ENCODE results near the gene AATF. TPM values are rescaled to one million over a fixed set of nuclear protein-coding genes. Genes with fewer than 3 reads are reported as not detected.
A peak's percentile ranks its signal among the peaks of the same experiment; 100 is the strongest.

The AATF gene
- total and polyA plus RNA-seq, 9 of the 15 experiments (the other 6 are each of a cell fraction or from before 2014, with no cell fraction given): 34.5 to 133 (median 90.1) TPM

DNA sequence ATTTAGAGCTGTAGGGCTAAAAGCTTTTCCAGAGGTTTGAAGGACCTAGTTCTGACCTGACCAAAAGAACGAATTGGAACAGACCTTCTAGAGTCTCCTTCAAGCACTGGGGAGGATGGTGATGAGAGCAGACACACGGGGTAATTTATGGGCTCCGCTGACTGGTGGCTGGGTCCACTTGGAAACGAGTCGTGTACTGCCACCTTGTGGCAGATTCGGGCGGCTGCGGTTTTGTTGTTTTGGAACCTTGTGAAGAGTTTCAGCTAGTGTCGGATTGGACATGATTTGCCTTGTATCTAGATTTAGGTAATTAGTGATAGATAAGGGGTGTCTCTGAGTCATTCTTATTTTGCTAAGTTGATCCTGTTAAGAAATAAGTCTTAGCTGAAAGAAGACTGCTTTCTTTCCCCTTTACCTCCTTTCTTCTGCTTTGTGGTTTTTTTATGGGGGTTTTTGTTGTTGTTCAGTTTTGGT is 98.9 kb downstream of the AATF start (continued):
- TF ChIP-seq, protein P1, sequence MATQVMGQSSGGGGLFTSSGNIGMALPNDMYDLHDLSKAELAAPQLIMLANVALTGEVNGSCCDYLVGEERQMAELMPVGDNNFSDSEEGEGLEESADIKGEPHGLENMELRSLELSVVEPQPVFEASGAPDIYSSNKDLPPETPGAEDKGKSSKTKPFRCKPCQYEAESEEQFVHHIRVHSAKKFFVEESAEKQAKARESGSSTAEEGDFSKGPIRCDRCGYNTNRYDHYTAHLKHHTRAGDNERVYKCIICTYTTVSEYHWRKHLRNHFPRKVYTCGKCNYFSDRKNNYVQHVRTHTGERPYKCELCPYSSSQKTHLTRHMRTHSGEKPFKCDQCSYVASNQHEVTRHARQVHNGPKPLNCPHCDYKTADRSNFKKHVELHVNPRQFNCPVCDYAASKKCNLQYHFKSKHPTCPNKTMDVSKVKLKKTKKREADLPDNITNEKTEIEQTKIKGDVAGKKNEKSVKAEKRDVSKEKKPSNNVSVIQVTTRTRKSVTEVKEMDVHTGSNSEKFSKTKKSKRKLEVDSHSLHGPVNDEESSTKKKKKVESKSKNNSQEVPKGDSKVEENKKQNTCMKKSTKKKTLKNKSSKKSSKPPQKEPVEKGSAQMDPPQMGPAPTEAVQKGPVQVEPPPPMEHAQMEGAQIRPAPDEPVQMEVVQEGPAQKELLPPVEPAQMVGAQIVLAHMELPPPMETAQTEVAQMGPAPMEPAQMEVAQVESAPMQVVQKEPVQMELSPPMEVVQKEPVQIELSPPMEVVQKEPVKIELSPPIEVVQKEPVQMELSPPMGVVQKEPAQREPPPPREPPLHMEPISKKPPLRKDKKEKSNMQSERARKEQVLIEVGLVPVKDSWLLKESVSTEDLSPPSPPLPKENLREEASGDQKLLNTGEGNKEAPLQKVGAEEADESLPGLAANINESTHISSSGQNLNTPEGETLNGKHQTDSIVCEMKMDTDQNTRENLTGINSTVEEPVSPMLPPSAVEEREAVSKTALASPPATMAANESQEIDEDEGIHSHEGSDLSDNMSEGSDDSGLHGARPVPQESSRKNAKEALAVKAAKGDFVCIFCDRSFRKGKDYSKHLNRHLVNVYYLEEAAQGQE (IDR thresholded peaks at IDR 0.05; ENCODE audit: borderline replicate concordance): peak; percentile 86
- TF ChIP-seq, protein P1 (CRISPR knock-in tag; IDR thresholded peaks at IDR 0.05; ENCODE audit: low read depth): no peak
- TF ChIP-seq HDAC8 (tag; IDR thresholded peaks at IDR 0.05) (no peak), MTF1 (CRISPR knock-in tag; IDR thresholded peaks at IDR 0.05; ENCODE audit: borderline replicate concordance) (no peak), U2AF1 (optimal IDR thresholded peaks at IDR 0.05; ENCODE audit: low read depth, low read length) (no peak), CREM (IDR thresholded peaks at IDR 0.05; ENCODE audit: low read depth) (peak; percentile 22; the same call in 1 of the 2 replicates), ZBTB7A (IDR thresholded peaks at IDR 0.05; ENCODE audit: borderline replicate concordance, control insufficient read depth, low read depth, low read length) (no peak), ASH1L (IDR thresholded peaks at IDR 0.05; ENCODE audit: borderline replicate concordance, low read depth, partially characterized antibody) (no peak), SOX6 (IDR thresholded peaks at IDR 0.05) (0 out of 2 replicates have a peak, but pooled peaks have one; percentile 32), RB1 (IDR thresholded peaks at IDR 0.05; ENCODE audit: low read depth) (0 out of 2 replicates have a peak, but pooled peaks have one; percentile 38), CEBPG (CRISPR knock-in tag; IDR thresholded peaks at IDR 0.05) (no peak), CEBPG (tag; conservative IDR thresholded peaks at IDR 0.05 in 1 of 2, IDR thresholded peaks at IDR 0.05 in 1 of 2) (no peak), TGIF2 (CRISPR knock-in tag; IDR thresholded peaks at IDR 0.05) (no peak), ZC3H8 (IDR thresholded peaks at IDR 0.05) (no peak), DDX20 (tag; IDR thresholded peaks at IDR 0.05; ENCODE audit: low read depth) (no peak), PTBP1 (IDR thresholded peaks at IDR 0.05; ENCODE audit: low read depth, low read length) (no peak), BRF1 (IDR thresholded peaks at IDR 0.05; ENCODE audit: borderline replicate concordance, extremely low read depth, insufficient read length) (no peak), E2F3 (CRISPR knock-in tag; IDR thresholded peaks at IDR 0.05) (no peak)
- TF ChIP-seq, protein P2, sequence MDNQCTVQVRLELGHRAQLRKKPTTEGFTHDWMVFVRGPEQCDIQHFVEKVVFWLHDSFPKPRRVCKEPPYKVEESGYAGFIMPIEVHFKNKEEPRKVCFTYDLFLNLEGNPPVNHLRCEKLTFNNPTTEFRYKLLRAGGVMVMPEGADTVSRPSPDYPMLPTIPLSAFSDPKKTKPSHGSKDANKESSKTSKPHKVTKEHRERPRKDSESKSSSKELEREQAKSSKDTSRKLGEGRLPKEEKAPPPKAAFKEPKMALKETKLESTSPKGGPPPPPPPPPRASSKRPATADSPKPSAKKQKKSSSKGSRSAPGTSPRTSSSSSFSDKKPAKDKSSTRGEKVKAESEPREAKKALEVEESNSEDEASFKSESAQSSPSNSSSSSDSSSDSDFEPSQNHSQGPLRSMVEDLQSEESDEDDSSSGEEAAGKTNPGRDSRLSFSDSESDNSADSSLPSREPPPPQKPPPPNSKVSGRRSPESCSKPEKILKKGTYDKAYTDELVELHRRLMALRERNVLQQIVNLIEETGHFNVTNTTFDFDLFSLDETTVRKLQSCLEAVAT (IDR thresholded peaks at IDR 0.05): peak in 1 of 2 experiments; percentile 87; a peak in 2 of 4 replicates
- TF ChIP-seq, protein P3, sequence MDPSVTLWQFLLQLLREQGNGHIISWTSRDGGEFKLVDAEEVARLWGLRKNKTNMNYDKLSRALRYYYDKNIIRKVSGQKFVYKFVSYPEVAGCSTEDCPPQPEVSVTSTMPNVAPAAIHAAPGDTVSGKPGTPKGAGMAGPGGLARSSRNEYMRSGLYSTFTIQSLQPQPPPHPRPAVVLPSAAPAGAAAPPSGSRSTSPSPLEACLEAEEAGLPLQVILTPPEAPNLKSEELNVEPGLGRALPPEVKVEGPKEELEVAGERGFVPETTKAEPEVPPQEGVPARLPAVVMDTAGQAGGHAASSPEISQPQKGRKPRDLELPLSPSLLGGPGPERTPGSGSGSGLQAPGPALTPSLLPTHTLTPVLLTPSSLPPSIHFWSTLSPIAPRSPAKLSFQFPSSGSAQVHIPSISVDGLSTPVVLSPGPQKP (CRISPR knock-in tag; IDR thresholded peaks at IDR 0.05): no peak
